ENCODE measurements around the gene PMF1.

Gene PMF1

DNA sequence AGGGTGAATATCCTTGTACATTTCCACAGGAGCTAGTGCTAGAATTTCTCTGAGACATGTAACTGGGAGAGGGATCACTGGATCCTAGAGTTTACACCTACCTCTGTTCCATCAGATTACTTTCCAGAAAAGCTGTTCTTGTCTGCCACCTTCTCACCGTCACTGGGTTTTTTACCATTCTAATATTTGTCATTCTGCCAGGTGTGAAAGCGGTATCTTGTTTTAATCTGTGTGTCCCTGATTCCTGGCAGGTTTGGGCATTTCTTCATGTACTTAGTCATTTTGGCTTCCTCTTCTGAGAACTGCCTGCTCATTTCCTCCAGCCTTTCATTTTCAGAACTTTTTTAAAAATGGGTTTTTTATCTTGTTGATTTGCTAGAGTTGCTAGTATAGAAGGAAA, 5.1 kb downstream of the PMF1 start:
- no peaks in the 10 kb centered on the region for H3K9me3 Mint-ChIP-seq
- peaks cover 75% of the 10 kb centered on the region for H3K4me1 Mint-ChIP-seq
- ATAC-seq (peak; percentile 59), DNase-seq (peak; percentile 48 to 71)
- peak overlapping the region; percentile 96 to 97 for H3K27ac Mint-ChIP-seq
- H3K27me3 Mint-ChIP-seq: no peaks in the 10 kb centered on the region
- peak overlapping the region; percentile 77 to 83 for H3K4me3 Mint-ChIP-seq

DNA sequence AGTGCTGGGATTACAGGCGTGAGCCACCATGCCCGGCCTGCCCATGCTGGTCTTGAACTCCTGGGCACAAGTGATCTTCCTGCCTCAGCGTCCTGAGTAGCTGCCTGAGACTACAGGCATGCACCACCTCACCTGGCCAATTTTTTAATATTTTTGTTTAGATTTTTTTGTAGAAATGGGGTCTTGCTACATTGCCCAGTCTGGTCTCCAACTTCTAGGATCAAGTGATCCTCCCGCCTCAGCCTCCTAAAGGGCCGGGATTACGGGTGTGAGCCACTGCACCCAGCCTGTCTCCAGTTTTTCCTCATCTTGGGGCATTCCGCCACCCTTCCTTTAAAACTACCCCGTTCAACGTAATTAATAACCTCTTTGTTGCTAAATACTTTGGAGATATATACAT, 7.4 kb downstream of the PMF1 start:
- no peaks in the 10 kb centered on the region for H3K27me3 Mint-ChIP-seq
- no peaks in the 10 kb centered on the region for H3K9me3 Mint-ChIP-seq
- DNase-seq (no peak), ATAC-seq (no peak)
- peak overlapping the region; percentile 70 to 81 for H3K27ac Mint-ChIP-seq
- peaks cover 79% of the 10 kb centered on the region for H3K4me1 Mint-ChIP-seq
- H3K4me3 Mint-ChIP-seq: peak overlapping the region; percentile 16 to 47

DNA sequence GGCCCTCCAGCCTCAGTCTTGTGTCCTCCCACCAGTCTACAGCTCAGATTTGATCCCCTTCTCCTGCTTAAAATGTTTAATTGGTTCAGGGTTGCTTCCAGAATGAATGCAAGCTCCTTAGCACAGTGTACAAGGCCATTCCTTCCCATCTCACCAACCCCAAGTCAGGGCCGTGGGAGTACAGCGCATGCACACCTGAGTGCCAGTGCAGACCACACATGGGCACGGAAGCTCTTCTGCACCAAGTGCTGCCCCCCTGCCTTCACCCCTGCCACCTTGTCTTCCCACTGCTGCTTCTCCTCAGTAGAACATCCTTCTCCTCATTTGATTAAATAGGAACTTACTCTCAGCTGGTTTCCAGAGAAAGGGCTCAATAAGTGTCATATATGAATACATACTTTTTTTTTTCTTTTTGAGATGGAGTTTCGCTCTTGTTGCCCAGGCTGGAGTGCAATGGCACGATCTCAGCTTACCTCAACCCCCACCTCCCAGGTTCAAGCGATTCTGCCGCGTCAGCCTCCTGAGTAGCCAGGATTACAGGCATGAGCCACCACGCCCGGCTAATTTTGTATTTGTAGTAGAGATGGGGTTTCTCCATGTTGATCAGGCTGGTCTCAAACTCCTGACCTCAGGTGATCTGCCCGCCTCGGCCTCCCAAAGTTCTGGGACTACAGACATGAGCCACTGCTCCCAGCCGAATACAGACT, 9.3 kb downstream of the PMF1 start:
- no peaks in the 10 kb centered on the region for H3K9me3 Mint-ChIP-seq
- H3K27ac Mint-ChIP-seq: peak overlapping the region; percentile 95 to 98

DNA sequence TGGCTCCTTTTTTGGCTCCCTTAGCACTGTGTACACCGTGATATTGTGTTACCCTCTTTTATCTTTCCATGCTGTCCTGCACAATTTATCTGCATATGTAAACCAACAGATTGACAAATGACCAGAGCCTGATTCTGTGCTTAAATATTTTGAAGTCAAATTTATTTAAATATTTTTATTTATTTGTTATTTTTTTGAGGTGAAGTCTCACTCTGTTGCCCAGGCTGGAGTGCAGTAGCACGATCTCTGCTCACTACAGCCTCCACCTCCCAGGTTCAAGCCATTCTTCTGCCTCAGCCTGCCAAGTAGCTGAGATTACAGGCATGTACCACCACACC, 12.8 kb downstream of the PMF1 start:
- Mint-ChIP-seq H3K9me3 (no peaks in the 10 kb centered on the region), H3K4me3 (peak overlapping the region; percentile 16 to 62), H3K27ac (peak overlapping the region; percentile 4 to 62), H3K27me3 (no peaks in the 10 kb centered on the region), H3K4me1 (peaks cover 79% of the 10 kb centered on the region)
- ATAC-seq (no peak), DNase-seq (no peak)

More for the DNA sequence above, 9.3 kb downstream of the PMF1 start:
- Mint-ChIP-seq H3K4me3 (peak overlapping the region; percentile 77 to 88), H3K4me1 (peaks cover 86% of the 10 kb centered on the region), H3K27me3 (no peaks in the 10 kb centered on the region)
- DNase-seq (no peak), ATAC-seq (no peak)

DNA sequence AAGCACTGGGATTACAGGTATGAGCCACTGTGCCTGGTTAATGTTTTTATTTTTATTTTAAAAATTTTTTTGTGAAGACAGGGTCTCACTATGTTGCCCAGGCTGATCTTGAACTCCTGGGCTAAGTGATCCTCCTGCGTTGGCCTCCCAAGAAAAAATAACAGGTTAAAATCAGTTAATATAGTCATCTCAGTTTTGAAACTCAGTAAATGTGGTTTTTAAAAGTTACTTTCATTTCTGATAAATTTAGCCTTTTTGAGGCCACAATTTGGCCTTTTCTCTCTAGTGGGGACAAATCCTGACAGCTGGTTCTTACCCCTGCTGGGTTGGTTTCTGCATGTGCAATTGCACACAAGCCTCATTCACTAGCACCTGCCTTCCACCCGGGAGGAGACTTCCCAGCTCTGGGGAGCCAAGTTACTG, 13.3 kb downstream of the PMF1 start:
- Mint-ChIP-seq H3K9me3 (no peaks in the 10 kb centered on the region), H3K4me1 (peaks cover 75% of the 10 kb centered on the region), H3K4me3 (peak overlapping the region; percentile 61 to 66), H3K27me3 (no peaks in the 10 kb centered on the region), H3K27ac (peak overlapping the region; percentile 68 to 91)
- ATAC-seq (peak; percentile 27), DNase-seq (peak; percentile 41 to 56)

DNA sequence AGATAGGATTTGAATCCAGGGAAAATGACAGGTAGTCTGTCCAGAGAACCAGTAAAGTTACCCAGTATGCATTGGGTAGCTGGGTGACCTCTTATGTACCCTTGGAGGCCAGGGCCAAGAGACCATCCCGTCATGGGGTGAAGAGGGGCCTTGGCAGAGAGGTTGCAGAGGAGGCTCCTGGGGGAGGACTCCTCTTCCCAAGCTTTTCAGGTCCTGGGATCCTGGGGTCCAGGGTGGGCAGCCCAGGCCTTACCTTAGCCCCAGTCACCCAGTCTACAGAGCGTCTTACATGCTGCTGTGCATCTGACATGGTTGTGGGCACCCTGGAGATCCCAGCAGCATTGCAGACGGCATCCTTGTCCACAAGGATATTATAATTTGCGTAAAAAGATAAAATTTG, 14.0 kb downstream of the PMF1 start:
- peak overlapping the region; percentile 54 to 68 for H3K27ac Mint-ChIP-seq
- H3K27me3 Mint-ChIP-seq: no peaks in the 10 kb centered on the region
- H3K9me3 Mint-ChIP-seq: no peaks in the 10 kb centered on the region
- peaks cover 69% of the 10 kb centered on the region for H3K4me1 Mint-ChIP-seq
- peak overlapping the region in 1 of 2 donors; percentile 66 for H3K4me3 Mint-ChIP-seq
- no peak for ATAC-seq
- DNase-seq: no peak

DNA sequence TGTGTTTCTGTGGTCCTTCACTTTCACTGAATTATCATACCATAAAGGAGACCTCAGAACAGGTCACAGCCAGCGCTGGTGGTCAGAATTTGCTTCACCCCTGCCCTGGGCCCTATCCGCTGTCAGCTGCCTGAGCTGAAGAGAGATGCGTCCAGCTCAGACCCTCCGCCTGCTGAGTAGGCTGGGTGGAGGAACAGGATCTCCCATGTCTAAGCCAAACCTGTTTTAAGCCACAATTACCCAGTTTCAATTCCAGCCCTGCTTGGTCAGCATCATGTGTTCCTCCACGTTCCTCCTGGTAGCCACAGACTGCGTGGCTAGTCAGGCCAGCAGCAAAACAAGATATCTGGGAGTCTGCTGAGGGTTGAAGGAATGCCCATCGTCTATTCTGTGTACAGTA, 15.7 kb downstream of the PMF1 start:
- H3K27me3 Mint-ChIP-seq: no peaks in the 10 kb centered on the region
- ATAC-seq: peak; percentile 41
- peaks cover 51% of the 10 kb centered on the region for H3K4me1 Mint-ChIP-seq
- H3K4me3 Mint-ChIP-seq: peak overlapping the region in 1 of 2 donors; percentile 40
- no peak for DNase-seq
- no peaks in the 10 kb centered on the region for H3K9me3 Mint-ChIP-seq
- H3K27ac Mint-ChIP-seq: peak overlapping the region in 1 of 2 donors; percentile 79

DNA sequence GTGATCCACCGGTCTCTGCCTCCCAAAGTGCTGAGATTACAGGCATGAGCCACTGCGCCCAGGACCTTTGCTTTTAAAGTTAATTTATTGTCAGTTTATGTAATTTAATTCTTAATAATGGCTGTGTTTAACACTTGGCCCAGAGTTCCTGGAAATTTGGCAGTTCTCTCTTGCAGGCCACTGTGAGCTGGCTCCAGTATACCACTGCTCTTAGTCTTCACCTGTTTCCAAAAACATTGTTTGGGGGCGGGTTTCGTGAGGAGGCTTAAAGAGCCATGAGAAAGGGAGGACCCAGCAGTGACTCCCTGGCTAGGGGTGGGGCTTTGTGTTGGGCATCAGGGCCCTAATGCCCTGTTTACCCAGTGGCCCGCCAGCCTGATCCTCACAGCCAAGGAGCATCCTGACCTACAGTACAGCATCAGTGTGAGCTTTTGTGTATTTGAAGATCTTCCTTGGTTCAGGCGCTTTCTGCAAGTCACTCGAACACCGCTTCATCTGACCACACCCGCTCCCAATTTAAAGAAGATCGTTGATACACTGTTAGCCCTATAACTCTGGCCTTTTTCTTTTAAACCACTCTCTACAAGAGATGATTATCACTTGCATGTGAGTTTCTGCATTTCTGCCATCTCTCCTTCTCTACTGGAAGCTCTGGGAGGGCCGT, 17.1 kb downstream of the PMF1 start:
- ATAC-seq: no peak
- H3K27me3 Mint-ChIP-seq: no peaks in the 10 kb centered on the region
- H3K4me1 Mint-ChIP-seq: peaks cover 42% of the 10 kb centered on the region
- peak overlapping the region in 1 of 2 donors; percentile 59 for H3K27ac Mint-ChIP-seq
- no peaks in the 10 kb centered on the region for H3K9me3 Mint-ChIP-seq
- no peak overlapping the region for H3K4me3 Mint-ChIP-seq
- no peak for DNase-seq

DNA sequence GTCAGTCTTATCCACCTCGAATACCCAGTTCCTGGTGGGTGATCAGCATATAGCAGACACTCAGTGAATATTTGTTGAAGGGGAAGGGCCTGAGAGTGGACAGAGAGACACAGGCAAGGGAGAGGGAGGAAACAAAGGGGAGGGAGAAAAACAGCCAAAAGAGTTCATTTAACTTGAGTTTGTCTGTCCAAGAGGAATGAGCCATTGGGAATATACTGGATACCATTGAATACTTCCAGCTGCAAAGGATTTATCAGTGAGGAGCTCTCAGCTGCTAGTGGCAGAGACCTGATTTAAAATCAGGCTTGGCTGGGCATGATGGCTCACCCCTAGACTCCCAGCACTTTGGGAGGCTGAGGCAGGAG, 17.6 kb downstream of the PMF1 start:
- Mint-ChIP-seq H3K4me3 (no peak overlapping the region), H3K27ac (no peak overlapping the region), H3K27me3 (no peaks in the 10 kb centered on the region), H3K4me1 (peaks cover 37% of the 10 kb centered on the region), H3K9me3 (no peaks in the 10 kb centered on the region)
- DNase-seq (no peak), ATAC-seq (no peak)

DNA sequence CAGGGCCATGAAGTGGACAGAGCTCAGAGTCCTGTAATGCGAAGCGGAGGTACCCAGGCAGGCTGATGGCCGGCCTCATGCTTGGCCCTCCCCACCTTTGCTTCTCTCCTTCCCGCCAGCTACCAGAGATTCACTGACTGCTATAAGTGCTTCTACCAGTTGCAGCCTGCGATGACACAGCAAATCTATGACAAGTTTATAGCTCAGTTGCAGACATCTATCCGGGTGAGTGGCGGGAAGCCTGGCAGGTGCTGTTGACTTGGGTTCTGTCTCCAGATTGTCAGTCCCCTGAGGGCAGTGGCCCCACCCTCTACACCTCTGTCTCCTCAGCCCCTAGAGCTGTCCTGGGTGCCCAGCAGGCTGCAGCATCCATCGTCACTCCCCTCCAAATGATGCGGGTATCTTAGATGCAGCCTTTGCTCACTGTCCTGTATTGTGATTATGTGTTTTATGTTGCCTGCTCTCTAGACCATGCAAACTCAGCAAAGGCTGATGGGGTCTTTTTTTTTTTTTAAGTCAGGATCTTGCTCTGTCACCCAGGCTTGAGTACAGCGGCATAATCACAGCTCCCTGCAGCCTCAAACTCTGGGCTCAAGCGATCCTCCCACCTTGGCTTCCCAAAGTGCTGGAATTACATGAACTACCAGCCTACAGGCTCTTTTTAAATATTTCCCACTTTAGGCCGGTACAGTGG, 19.5 kb downstream of the PMF1 start:
- no peak overlapping the region for H3K27ac Mint-ChIP-seq
- peaks cover 25% of the 10 kb centered on the region for H3K4me1 Mint-ChIP-seq
- no peaks in the 10 kb centered on the region for H3K9me3 Mint-ChIP-seq
- no peaks in the 10 kb centered on the region for H3K27me3 Mint-ChIP-seq
- DNase-seq: no peak
- H3K4me3 Mint-ChIP-seq: no peak overlapping the region
- no peak for ATAC-seq

DNA sequence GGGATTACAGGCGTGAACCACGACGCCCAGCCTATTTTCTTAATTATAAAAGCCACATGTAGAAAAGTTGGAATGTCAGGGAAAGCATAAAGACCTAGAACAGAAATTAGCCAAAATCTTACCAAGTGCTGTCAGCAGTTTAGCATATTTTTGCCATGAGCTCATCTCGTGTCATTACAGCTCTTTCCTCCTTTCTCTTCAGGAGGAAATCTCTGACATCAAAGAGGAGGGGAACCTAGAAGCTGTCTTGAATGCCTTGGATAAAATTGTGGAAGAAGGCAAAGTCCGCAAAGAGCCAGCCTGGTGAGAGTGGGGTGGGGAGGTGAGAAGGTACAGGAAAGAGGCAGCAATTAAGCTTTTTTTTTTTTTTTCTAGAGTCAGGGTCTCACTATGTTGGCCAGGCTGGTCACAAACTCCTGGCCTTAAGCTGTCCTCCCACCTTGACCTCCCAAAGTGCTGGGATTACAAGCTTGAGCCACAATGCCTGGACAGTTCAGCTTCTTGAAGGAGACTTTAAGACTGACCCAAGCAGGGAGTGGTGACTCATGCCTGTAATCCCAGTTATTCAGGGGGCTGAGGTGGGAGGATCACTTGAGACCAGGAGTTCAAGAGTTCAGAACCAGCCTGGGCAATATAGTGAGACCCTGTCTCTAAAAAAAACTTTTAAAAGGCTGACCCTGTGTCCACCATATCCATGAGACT, 20.8 kb downstream of the PMF1 start:
- no peaks in the 10 kb centered on the region for H3K27me3 Mint-ChIP-seq
- ATAC-seq (no peak), DNase-seq (no peak)
- H3K4me3 Mint-ChIP-seq: no peak overlapping the region
- H3K9me3 Mint-ChIP-seq: no peaks in the 10 kb centered on the region
- H3K4me1 Mint-ChIP-seq: peaks cover 23% of the 10 kb centered on the region
- no peak overlapping the region for H3K27ac Mint-ChIP-seq

DNA sequence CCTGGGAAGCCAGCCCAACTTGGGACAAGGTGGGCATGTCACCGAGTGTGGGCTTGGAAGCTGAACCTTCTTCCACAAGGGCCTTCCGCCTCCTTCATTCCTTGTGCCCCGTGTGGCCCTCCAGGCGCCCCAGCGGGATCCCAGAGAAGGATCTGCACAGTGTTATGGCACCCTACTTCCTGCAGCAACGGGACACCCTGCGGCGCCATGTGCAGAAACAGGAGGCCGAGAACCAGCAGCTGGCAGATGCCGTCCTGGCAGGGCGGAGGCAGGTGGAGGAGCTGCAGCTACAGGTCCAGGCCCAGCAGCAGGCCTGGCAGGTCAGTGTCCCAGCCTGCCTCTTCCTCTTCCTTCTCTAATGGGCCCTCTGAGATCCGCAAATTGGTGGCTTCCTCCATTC, 23.4 kb downstream of the PMF1 start:
- ATAC-seq (no peak), DNase-seq (no peak)
- H3K27me3 Mint-ChIP-seq: no peaks in the 10 kb centered on the region
- no peak overlapping the region for H3K4me3 Mint-ChIP-seq
- H3K4me1 Mint-ChIP-seq: peaks cover 7% of the 10 kb centered on the region
- H3K9me3 Mint-ChIP-seq: no peaks in the 10 kb centered on the region
- H3K27ac Mint-ChIP-seq: peak overlapping the region in 1 of 2 donors; percentile 3

DNA sequence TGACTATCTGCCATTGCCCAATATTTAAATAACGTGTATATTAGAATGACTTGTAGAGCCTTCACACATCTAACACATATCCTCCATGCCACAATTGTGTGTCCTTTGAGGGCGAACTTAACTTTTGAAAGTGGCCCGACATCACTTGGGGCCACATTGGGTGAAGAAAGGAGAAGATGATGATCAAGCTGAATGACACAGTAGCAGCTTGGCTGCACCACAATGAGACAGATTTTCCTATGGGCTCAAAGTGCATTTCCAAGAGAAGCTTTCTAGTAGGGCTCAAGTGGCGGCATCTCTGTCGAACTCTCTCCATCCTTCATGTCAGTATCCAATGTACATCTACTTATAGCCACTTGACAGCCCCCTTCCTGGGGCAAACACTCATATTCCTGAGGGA, 25.4 kb downstream of the PMF1 start:
- Mint-ChIP-seq H3K27me3 (no peaks in the 10 kb centered on the region), H3K9me3 (no peaks in the 10 kb centered on the region), H3K4me3 (no peak overlapping the region), H3K4me1 (peaks cover 9% of the 10 kb centered on the region), H3K27ac (peak overlapping the region in 1 of 2 donors; percentile 86)
- ATAC-seq (no peak), DNase-seq (no peak)

DNA sequence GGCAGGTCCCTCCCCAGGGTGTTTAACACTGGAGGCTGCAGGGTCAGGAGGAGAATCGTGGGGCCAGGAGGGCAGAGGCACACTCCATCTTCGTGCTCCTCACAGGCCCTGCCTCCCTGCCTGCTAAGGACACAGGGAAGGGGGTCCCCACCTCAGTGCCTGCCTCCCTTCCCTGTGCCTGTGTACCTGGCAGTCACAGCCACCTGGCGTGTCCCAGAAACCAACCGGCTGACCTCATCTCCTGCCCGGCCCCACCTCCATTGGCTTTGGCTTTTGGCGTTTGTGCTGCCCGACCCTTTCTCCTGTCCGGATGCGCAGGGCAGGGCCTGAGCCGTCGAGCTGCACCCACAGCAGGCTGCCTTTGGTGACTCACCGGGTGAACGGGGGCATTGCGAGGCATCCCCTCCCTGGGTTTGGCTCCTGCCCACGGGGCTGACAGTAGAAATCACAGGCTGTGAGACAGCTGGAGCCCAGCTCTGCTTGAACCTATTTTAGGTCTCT, 28.6 kb downstream of the PMF1 start:
- DNase-seq (no peak), ATAC-seq (no peak)
- Mint-ChIP-seq H3K4me3 (no peak overlapping the region), H3K4me1 (peaks cover 39% of the 10 kb centered on the region), H3K9me3 (no peaks in the 10 kb centered on the region), H3K27ac (peak overlapping the region in 1 of 2 donors; percentile 19), H3K27me3 (no peaks in the 10 kb centered on the region)

DNA sequence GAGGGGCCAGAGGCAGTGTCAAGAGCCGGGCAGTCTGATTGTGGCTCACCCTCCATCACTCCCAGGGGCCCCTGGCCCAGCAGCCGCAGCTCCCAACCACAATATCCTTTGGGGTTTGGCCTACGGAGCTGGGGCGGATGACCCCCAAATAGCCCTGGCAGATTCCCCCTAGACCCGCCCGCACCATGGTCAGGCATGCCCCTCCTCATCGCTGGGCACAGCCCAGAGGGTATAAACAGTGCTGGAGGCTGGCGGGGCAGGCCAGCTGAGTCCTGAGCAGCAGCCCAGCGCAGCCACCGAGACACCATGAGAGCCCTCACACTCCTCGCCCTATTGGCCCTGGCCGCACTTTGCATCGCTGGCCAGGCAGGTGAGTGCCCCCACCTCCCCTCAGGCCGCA, 29.1 kb downstream of the PMF1 start, which contains the start of gene BGLAP:
Gene BGLAP, plus strand, starts transcription at position 259 of the 400 bp plus-strand sequence. Its CDS starts 48 bp downstream, at position 307.
- peak within 1 kb of the TSS; percentile 66 to 90 for H3K27ac Mint-ChIP-seq
- H3K4me1 Mint-ChIP-seq: peaks cover 41% of the 10 kb centered on the region
- no peak for DNase-seq
- no peaks in the 10 kb centered on the region for H3K27me3 Mint-ChIP-seq
- no peaks in the 10 kb centered on the region for H3K9me3 Mint-ChIP-seq
- H3K4me3 Mint-ChIP-seq: no peak within 1 kb of the TSS
- no peak for ATAC-seq
